Stomach (tissue), 9 donors: ENCODE measurements around the gene OBP2B. TPM values are rescaled to one million over a fixed set of nuclear protein-coding genes. Genes with fewer than 3 reads are reported as not detected.

ENCODE experiments used
- DNase-seq, 2 donors: peaks; one replicate each; pipeline versions ENCODE4 v3.0.0 to v3.0.0-alpha.2; 2013 to 2019
- H3K27ac ChIP-seq, 5 donors: fragments of 200-600 bp in 4 of 5; sonication (generic) in 4 of 5; one replicate each; pipeline ENCODE4 v1.5.1; 2013 to 2019; ENCODE audit warnings: mild to moderate bottlenecking in 1 of 5, moderate library complexity in 1 of 5
- H3K27me3 ChIP-seq, 3 donors: fragments of 200-600 bp; sonication (generic); one replicate each; pipeline ENCODE4 v1.5.1; 2017 to 2019; ENCODE audit warnings: mixed run types in 1 of 3
- H3K36me3 ChIP-seq, 4 donors: fragments of 200-600 bp; sonication (generic); 1 replicate in 3 of 4; 2 replicates in 1 of 4; pipeline ENCODE4 v1.5.1; 2016 to 2019
- H3K4me1 ChIP-seq, 4 donors: fragments of 200-600 bp; sonication (generic); one replicate each; pipeline ENCODE4 v1.5.1; 2016 to 2019
- H3K4me3 ChIP-seq, 4 donors: fragments of 200-600 bp; sonication (generic) in 3 of 4; one replicate each; pipeline ENCODE4 v1.5.1; 2016 to 2019; ENCODE audit warnings: mild to moderate bottlenecking in 1 of 4
- H3K9me3 ChIP-seq, 4 donors: fragments of 200-600 bp; sonication (generic); one replicate each; pipeline ENCODE4 v1.5.1; 2016 to 2019
- CTCF ChIP-seq, 7 experiments: fragments of 450-650 bp in 4 of 7; fragments of 200-600 bp in 3 of 7; sonication (generic) in 3 of 7; IDR thresholded peaks; one replicate each; pipeline ENCODE4 v1.5.1; 2016 to 2019; ENCODE audit warnings: antibody characterized with exemption in 7 of 7, control low read depth in 2 of 7, mild to moderate bottlenecking in 1 of 7
- EP300 ChIP-seq: sonication (generic); formaldehyde crosslinking; IDR thresholded peaks from one replicate; pipeline ENCODE4 v1.6.1; 2017; ENCODE audit warnings: antibody characterized with exemption
- POLR2A ChIP-seq, 4 donors: fragments of 450-650 bp; IDR thresholded peaks; one replicate each; pipeline ENCODE4 v1.6.1; 2016; ENCODE audit warnings: antibody characterized with exemption in 4 of 4, control low read depth in 2 of 4, mild to moderate bottlenecking in 1 of 4, moderate library complexity in 1 of 4
- POLR2AphosphoS5 ChIP-seq, 3 donors: sonication (generic); formaldehyde crosslinking; IDR thresholded peaks; one replicate each; pipeline ENCODE4 v1.6.1; 2016; ENCODE audit warnings: antibody characterized with exemption in 3 of 3
- WGBS, 5 donors: extraction: QIAGEN DNeasy Blood & Tissue Kit in 3 of 5; methylation state at CpG; one replicate each; pipeline versions ENCODE4 v1.1.5 to v1.1.7; 2013 to 2018; 5-methylcytosine and 5-hydroxymethylcytosine counted together
- intact Hi-C: fragments of 100-400 bp; cut with DNase I; formaldehyde crosslinking; loops from one replicate; pipeline ENCODE4 v1.15.1; 2023; ENCODE audit warnings: low total_unique reads
- polyA plus RNA-seq, 3 donors: library from polyadenylated mRNA; stranded (reverse); fragments of 200-250 nt; gene quantifications; one replicate each; pipeline ENCODE4 v1.2.3, GENCODE V29; 2013
- total RNA-seq, 5 donors: library from RNA; depleted of rRNA; stranded (reverse); fragments of >200 nt; gene quantifications; one replicate each; pipeline versions ENCODE4 v1.1.0 to v1.2.3, GENCODE V29; 2014 to 2016
- donor health status: healthy with polysubstance abuse.
- donor health status: Bipolar disorder and iron deficiency.
- donor health status: healthy.

The OBP2B gene
- total and polyA plus RNA-seq, 8 donors, result not detected

- intact Hi-C loops, result no loop called here
- peaks cover 0 to 7% (median 0%) of the 10 kb centered on the region in 4 donors for H3K36me3 ChIP-seq
- 93 to 98% (median 94%) methylated on average over 20 to 30 of the region's 30 CpGs for WGBS, 5 donors
- H3K4me3 ChIP-seq, result no peak overlapping the region
- H3K27me3 ChIP-seq, result peaks cover 0 to 22% (median 0%) of the 10 kb centered on the region in 3 donors
- H3K4me1 ChIP-seq, result peaks cover 1 to 13% (median 7%) of the 10 kb centered on the region in 4 donors
- H3K27ac ChIP-seq, result peak overlapping the region in 1 of 5 donors; percentile 53
- no peaks in the 10 kb centered on the region for H3K9me3 ChIP-seq
- no peak for DNase-seq
- TF ChIP-seq POLR2AphosphoS5 (IDR thresholded peaks at IDR 0.05) (no peak), EP300 (no peak), POLR2A (IDR thresholded peaks at IDR 0.05) (no peak), CTCF (IDR thresholded peaks at IDR 0.05) (no peak)
Observed at GRCh38 chr9:133256136-133256461, 47.0 kb upstream of the OBP2B start.

- no peak overlapping the region for H3K27ac ChIP-seq
- intact Hi-C loops, result no loop called here
- H3K4me3 ChIP-seq, result no peak overlapping the region
- DNase-seq, result no peak
- H3K4me1 ChIP-seq, result peaks cover 3 to 13% (median 11%) of the 10 kb centered on the region in 4 donors
- TF ChIP-seq POLR2AphosphoS5 (IDR thresholded peaks at IDR 0.05) (no peak), CTCF (IDR thresholded peaks at IDR 0.05) (no peak), EP300 (no peak), POLR2A (IDR thresholded peaks at IDR 0.05) (no peak)
- 91 to 95% (median 93%) methylated on average over 26 to 42 of the region's 42 CpGs for WGBS, 5 donors
- peaks cover 0 to 28% (median 0%) of the 10 kb centered on the region in 3 donors for H3K27me3 ChIP-seq
- no peaks in the 10 kb centered on the region for H3K9me3 ChIP-seq
- peaks cover 0 to 4% (median 0%) of the 10 kb centered on the region in 4 donors for H3K36me3 ChIP-seq
Observed at GRCh38 chr9:133255371-133256135, 46.5 kb upstream of the OBP2B start.

- intact Hi-C loops, result no loop called here
- H3K36me3 ChIP-seq, result no peaks in the 10 kb centered on the region
- no peak for DNase-seq
- H3K27ac ChIP-seq, result no peak overlapping the region
- WGBS, 5 donors, result 91 to 96% (median 93%) methylated on average over 5 of the region's 5 CpGs
- no peak for TF ChIP-seq EP300
- TF ChIP-seq POLR2A (IDR thresholded peaks at IDR 0.05), result no peak
- no peak for TF ChIP-seq CTCF (IDR thresholded peaks at IDR 0.05)
- no peak for TF ChIP-seq POLR2AphosphoS5 (IDR thresholded peaks at IDR 0.05)
- H3K4me3 ChIP-seq, result no peak overlapping the region
- peaks cover 0 to 34% (median 0%) of the 10 kb centered on the region in 3 donors for H3K27me3 ChIP-seq
- peaks cover 3 to 15% (median 12%) of the 10 kb centered on the region in 4 donors for H3K4me1 ChIP-seq
- H3K9me3 ChIP-seq, result no peaks in the 10 kb centered on the region
Observed at GRCh38 chr9:133254471-133254870, 45.4 kb upstream of the OBP2B start.

GRCh38 chr9:133253268-133253667 lies 44.2 kb upstream of the OBP2B start:
- DNase-seq, result no peak
- TF ChIP-seq CTCF (IDR thresholded peaks at IDR 0.05) (no peak), POLR2A (IDR thresholded peaks at IDR 0.05) (no peak), EP300 (no peak), POLR2AphosphoS5 (IDR thresholded peaks at IDR 0.05) (no peak)
- H3K4me3 ChIP-seq, result no peak overlapping the region
- peak overlapping the region in 3 of 5 donors; percentile 65 to 83 (median 70) for H3K27ac ChIP-seq
- intact Hi-C loops, result no loop called here
- no peaks in the 10 kb centered on the region for H3K36me3 ChIP-seq
- H3K27me3 ChIP-seq, result peaks cover 0 to 46% (median 0%) of the 10 kb centered on the region in 3 donors
- H3K9me3 ChIP-seq, result no peaks in the 10 kb centered on the region
- H3K4me1 ChIP-seq, result peaks cover 3 to 15% (median 12%) of the 10 kb centered on the region in 4 donors
- WGBS, 5 donors, result 43 to 67% (median 53%) methylated on average over 1 of the region's 1 CpG
